Retinal pigment epithelial cell (primary cell): ENCODE data around the gene CORO1A.

Experiments
- DNase-seq: peaks from one replicate; pipeline ENCODE4 v3.0.0-alpha.2; 2010; ENCODE audit warnings: low read depth
- H3K4me3 ChIP-seq: 2 replicates; pipeline ENCODE4 v1.5.1; 2011; ENCODE audit warnings: mild to moderate bottlenecking, low read length, control low read depth, moderate library complexity
- TF ChIP-seq, protein P1 (sequence below): conservative IDR thresholded peaks from 2 replicates; pipeline ENCODE4 v1.5.1; 2011; ENCODE audit warnings: low read depth, low read length, control low read depth, inconsistent platforms

CORO1A gene

GRCh38 chr16:30143347-30143702 is 40.1 kb upstream of the CORO1A start:
- TF ChIP-seq, protein P1, sequence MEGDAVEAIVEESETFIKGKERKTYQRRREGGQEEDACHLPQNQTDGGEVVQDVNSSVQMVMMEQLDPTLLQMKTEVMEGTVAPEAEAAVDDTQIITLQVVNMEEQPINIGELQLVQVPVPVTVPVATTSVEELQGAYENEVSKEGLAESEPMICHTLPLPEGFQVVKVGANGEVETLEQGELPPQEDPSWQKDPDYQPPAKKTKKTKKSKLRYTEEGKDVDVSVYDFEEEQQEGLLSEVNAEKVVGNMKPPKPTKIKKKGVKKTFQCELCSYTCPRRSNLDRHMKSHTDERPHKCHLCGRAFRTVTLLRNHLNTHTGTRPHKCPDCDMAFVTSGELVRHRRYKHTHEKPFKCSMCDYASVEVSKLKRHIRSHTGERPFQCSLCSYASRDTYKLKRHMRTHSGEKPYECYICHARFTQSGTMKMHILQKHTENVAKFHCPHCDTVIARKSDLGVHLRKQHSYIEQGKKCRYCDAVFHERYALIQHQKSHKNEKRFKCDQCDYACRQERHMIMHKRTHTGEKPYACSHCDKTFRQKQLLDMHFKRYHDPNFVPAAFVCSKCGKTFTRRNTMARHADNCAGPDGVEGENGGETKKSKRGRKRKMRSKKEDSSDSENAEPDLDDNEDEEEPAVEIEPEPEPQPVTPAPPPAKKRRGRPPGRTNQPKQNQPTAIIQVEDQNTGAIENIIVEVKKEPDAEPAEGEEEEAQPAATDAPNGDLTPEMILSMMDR, result no peak
- DNase-seq, result no peak
- no peak overlapping the region for H3K4me3 ChIP-seq

DNA sequence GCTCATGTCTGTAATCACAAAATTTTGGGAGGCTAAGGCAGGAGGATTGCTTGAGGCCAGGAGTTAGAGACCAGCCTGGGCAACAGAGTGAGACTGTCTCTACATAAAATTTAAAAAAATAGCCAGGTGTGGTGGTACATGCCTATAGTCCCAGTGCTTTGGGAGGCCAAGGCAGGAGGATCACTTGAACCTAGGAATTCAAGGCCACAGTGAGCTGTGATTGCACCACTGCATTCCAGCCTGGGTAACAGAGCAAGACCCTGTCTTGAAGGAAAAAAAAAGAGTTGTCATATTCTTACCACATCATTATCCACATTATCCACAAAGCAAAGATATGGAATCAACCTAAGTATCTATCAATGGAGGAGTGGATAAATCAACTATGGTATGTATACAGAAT is 39.4 kb upstream of the CORO1A start:
- no peak for DNase-seq
- TF ChIP-seq, protein P1, result no peak
- H3K4me3 ChIP-seq, result no peak overlapping the region

DNA sequence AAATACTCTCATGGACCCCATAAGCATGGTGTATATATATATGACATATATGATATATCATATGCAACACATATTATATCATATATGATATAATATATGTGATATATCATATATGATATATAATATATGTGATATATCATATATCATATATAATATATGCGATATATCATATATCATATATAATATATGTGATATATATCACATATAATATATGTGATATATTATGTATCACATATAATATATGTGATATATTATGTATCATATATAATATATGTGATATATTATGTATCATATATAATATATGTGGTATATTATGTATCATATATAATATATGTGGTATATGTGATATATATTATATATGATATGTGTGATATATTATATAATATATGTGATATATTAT is 38.5 kb upstream of the CORO1A start:
- TF ChIP-seq, protein P1, result no peak

DNA sequence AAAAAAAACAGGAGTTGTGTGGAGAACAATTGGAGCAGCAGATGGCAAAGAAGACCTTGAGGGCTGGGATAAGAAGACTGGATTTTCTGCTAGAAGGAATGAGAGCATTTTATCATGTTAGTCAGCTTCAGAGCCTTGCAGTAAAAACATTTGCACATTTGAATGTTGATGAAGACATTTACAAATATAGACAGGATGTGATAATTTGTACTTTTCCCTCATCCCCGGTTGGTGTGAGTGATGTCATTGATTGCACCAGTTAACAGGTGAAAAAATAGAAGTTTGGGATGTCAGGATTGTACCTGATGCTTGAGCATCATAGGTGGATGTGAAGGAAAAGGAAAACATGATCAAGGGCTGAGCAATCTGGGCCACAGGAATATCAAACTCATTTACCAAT is 37.7 kb upstream of the CORO1A start:
- no peak for DNase-seq
- H3K4me3 ChIP-seq, result no peak overlapping the region
- TF ChIP-seq, protein P1, result no peak

More for the DNA sequence above, 38.5 kb upstream of the CORO1A start:
- H3K4me3 ChIP-seq, result no peak overlapping the region
- DNase-seq, result no peak

DNA sequence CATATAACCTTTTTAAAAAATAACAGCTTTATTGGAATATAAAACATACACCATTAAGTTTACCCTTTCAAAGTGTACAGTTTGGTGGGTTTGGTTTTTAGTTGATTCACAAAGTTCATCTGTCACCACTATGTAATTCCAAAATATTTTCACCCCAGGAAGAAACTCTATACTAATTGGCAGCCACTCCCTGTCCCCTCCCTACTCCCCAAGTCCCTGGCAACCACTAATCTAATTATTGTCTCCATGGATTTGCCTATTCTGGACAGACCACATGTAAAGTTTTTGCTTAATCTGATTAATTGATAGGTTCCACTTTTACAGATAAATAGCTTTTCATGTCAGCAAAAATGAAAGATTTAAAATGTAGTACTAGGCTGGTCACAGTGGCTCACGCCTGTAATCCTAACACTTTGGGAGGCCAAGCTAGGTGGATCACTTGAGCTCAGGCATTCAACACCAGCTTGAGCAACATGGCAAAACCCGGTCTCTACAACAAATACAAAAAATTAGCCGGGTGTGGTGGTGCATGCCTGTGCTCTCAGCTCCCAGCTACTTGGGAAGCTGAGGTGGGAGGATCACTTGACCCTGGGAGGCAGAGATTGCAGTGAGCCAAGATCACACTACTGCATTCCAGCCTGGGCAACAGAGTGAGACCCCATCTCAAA is 35.4 kb upstream of the CORO1A start:
- H3K4me3 ChIP-seq, result no peak overlapping the region
- no peak for DNase-seq
- TF ChIP-seq, protein P1, result no peak

- H3K4me3 ChIP-seq, result no peak overlapping the region
- no peak for DNase-seq
- TF ChIP-seq, protein P1, result no peak
These were observed 34.0 kb upstream of the CORO1A start for GRCh38 chr16:30149250-30149930.

DNA sequence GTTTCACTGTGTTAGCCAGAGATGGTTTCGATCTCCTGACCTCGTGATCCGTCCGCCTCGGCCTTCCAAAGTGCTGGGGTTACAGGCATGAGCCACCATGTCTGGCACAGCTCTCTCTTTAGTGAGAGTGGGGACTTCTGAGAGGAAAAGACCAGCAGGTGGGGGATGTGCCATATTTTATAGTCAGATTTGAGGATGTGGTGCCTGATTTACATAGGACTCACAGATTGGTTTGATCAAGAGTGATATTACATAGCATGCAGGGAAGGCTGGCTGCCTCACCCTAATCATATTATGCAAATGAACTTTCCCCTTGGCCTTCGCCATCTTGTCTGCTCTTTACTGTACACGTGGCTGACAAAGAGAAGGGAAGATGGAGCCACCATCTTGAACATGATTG is 32.3 kb upstream of the CORO1A start:
- DNase-seq, result no peak
- TF ChIP-seq, protein P1, result no peak
- no peak overlapping the region for H3K4me3 ChIP-seq
